K562 (cell line): Measurements from ENCODE around the gene S100A10. TPM values are rescaled to one million over a fixed set of nuclear protein-coding genes. Genes with fewer than 3 reads are reported as not detected.

Experiments used
- ATAC-seq: fragments of 200-7000 bp; cut with Tn5 transposase; 3 replicates; pipeline ENCODE4 v1.9.1; 2020; ENCODE audit warnings: moderate library complexity
- BruUV-seq: library from RNA; stranded (reverse); fragments of 400-500 nt; replicated peaks from 2 replicates; lab custom pipeline; 2021; lab: Mats Ljungman, UMichigan
- CTCF ChIA-PET: fragments of 300-600 bp; formaldehyde crosslinking; extraction: SDS; loops from one replicate; lab custom pipeline; 2021; ENCODE audit warnings: low intra/inter-chr PET ratio; lab: Yijun Ruan, JAX
- POLR2A ChIA-PET: fragments of 300-600, 350-650 bp; sonication (Branson Sonifier 250); formaldehyde crosslinking; extraction: SDS; loops from one replicate; lab custom pipeline; 2021; ENCODE audit warnings: antibody characterized with exemption, inconsistent platforms; lab: Yijun Ruan, JAX
- DNase-seq, 4 experiments: peaks; one replicate each; pipeline versions ENCODE4 v3.0.0 to v3.0.0-alpha.2; 2011 to 2018; ENCODE audit warnings: low spot score in 3 of 4, mixed read lengths in 3 of 4; ENCODE audit errors: extremely low read depth in 1 of 4
- FAIRE-seq: peaks from 2 replicates; lab custom pipeline; 2011; peaks lifted over from hg19 to GRCh38; lab: Jason Lieb, UNC
- H2AFZ ChIP-seq: 2 replicates; pipeline ENCODE4 v1.6.0; 2011; ENCODE audit warnings: low read depth, low read length, control low read depth, inconsistent platforms
- H3K27ac ChIP-seq: fragments of 200-600 bp; 3 replicates; pipeline ENCODE4 v1.8.0; 2011; ENCODE audit warnings: low read depth, mild to moderate bottlenecking, control low read depth, inconsistent platforms, low read length, moderate library complexity, mixed read lengths; ENCODE audit errors: extremely low read depth
- H3K27me3 ChIP-seq, 2 experiments: fragments of 300-600 bp in 1 of 2; 2 replicates in 1 of 2; 3 replicates in 1 of 2; pipeline versions ENCODE4 v1.6.0 to v1.8.0; 2011; ENCODE audit warnings: inconsistent platforms in 2 of 2, low read length in 2 of 2, mild to moderate bottlenecking in 1 of 2, mixed read lengths in 1 of 2, moderate library complexity in 1 of 2; ENCODE audit not compliant: control insufficient read depth in 2 of 2, insufficient read depth in 2 of 2
- H3K36me3 ChIP-seq: fragments of 300-600 bp; 3 replicates; pipeline ENCODE4 v1.8.0; 2011; ENCODE audit warnings: mild to moderate bottlenecking, low read length, inconsistent platforms; ENCODE audit not compliant: control insufficient read depth, insufficient read depth
- H3K4me1 ChIP-seq, 2 experiments: fragments of 200-600 bp in 1 of 2; replicated peaks in 1 of 2; 2 replicates in 1 of 2; 3 replicates in 1 of 2; pipeline versions ENCODE4 v1.5.1 to v1.8.0; 2011; ENCODE audit warnings: inconsistent platforms in 2 of 2, low read length in 2 of 2, mild to moderate bottlenecking in 1 of 2, mixed read lengths in 1 of 2, moderate library complexity in 1 of 2; ENCODE audit not compliant: control insufficient read depth in 2 of 2, insufficient read depth in 2 of 2
- H3K4me2 ChIP-seq: 2 replicates; pipeline ENCODE4 v1.6.1; 2011; ENCODE audit warnings: low read length, control low read depth, inconsistent platforms, mixed read lengths; ENCODE audit not compliant: insufficient read depth
- H3K4me3 ChIP-seq: fragments of 200-600 bp; sonication (generic), shearing (Covaris generic); 2 replicates; pipeline ENCODE4 v1.5.1; 2016; ENCODE audit warnings: control low read depth, inconsistent platforms
- H3K79me2 ChIP-seq: fragments of 200-600 bp; 3 replicates; pipeline ENCODE4 v1.8.0; 2011; ENCODE audit warnings: low read length, inconsistent platforms; ENCODE audit not compliant: control insufficient read depth, insufficient read depth
- H3K9ac ChIP-seq, 2 experiments: 2 replicates each; pipeline versions ENCODE4 v1.6.0 to v1.6.1; 2011; ENCODE audit warnings: low read depth in 2 of 2, low read length in 2 of 2, control low read depth in 1 of 2, inconsistent platforms in 1 of 2, mild to moderate bottlenecking in 1 of 2, mixed read lengths in 1 of 2; ENCODE audit not compliant: insufficient read depth in 1 of 2
- H3K9me1 ChIP-seq: one replicate; pipeline ENCODE4 v1.6.0; 2011; ENCODE audit warnings: inconsistent platforms, mild to moderate bottlenecking, low read length, moderate library complexity; ENCODE audit not compliant: control insufficient read depth, insufficient read depth
- H3K9me3 ChIP-seq: replicated peaks from 2 replicates; pipeline ENCODE4 v1.5.1; 2011; ENCODE audit warnings: low read depth, low read length, inconsistent platforms; ENCODE audit not compliant: control insufficient read depth, insufficient read depth
- H4K20me1 ChIP-seq: replicated peaks from 2 replicates; pipeline ENCODE4 v1.6.1; 2011; ENCODE audit warnings: low read length, inconsistent platforms, mixed read lengths; ENCODE audit not compliant: control insufficient read depth, insufficient read depth
- ELF2 ChIP-seq: fragments of 250-450 bp; sonication (Bioruptor Pico); IDR thresholded peaks from 2 replicates; pipeline ENCODE4 v1.5.0; 2021; ENCODE audit warnings: mild to moderate bottlenecking
- ERF ChIP-seq: fragments of 450-650 bp; formaldehyde crosslinking; IDR thresholded peaks from 2 replicates; pipeline ENCODE4 v1.4.0; 2020; ENCODE audit warnings: mild to moderate bottlenecking, mixed read lengths
- FIP1L1 ChIP-seq: fragments of 200-400 bp; formaldehyde crosslinking; IDR thresholded peaks from 2 replicates; pipeline ENCODE4 v1.6.1; 2018; ENCODE audit warnings: mild to moderate bottlenecking, low read depth, low read length; ENCODE audit not compliant: poor library complexity, severe bottlenecking
- HDGF ChIP-seq: fragments of 450-650 bp; IDR thresholded peaks from 2 replicates; pipeline ENCODE4 v1.6.1; 2016
- IRF2 ChIP-seq: sonication (generic); formaldehyde crosslinking; IDR thresholded peaks from 2 replicates; pipeline ENCODE4 v1.8.1; 2022; ENCODE audit warnings: mild to moderate bottlenecking, missing genetic modification reagents
- PML ChIP-seq: IDR thresholded peaks from 2 replicates; pipeline ENCODE4 v1.6.1; 2012; ENCODE audit warnings: low read length, inconsistent platforms
- PPARD ChIP-seq: fragments of 250-450 bp; sonication (Bioruptor Pico); IDR thresholded peaks from 2 replicates; pipeline ENCODE4 v1.8.0; 2022; ENCODE audit warnings: inconsistent platforms, mild to moderate bottlenecking, moderate library complexity
- PTTG1 ChIP-seq: fragments of 450-650 bp; IDR thresholded peaks from 2 replicates; pipeline ENCODE4 v1.6.1; 2016; ENCODE audit warnings: low read depth, mild to moderate bottlenecking, missing genetic modification characterization, missing compliant biosample characterization
- TCF3 ChIP-seq: sonication (generic); formaldehyde crosslinking; IDR thresholded peaks from 2 replicates; pipeline ENCODE4 v1.4.0; 2020; ENCODE audit warnings: mild to moderate bottlenecking, missing genetic modification reagents
- ZNF175 ChIP-seq: fragments of 200-800 bp; sonication (Bioruptor generic); IDR thresholded peaks from 2 replicates; pipeline ENCODE4 v1.6.1; 2016; ENCODE audit warnings: low read depth, mild to moderate bottlenecking, missing genetic modification characterization, missing compliant biosample characterization
- ZNF23 ChIP-seq: fragments of 250-450 bp; sonication (Bioruptor Pico); IDR thresholded peaks from 2 replicates; pipeline ENCODE4 v1.4.0; 2020; ENCODE audit warnings: mild to moderate bottlenecking
- ZSCAN32 ChIP-seq: fragments of 450-650 bp; formaldehyde crosslinking; IDR thresholded peaks from 2 replicates; pipeline ENCODE4 v1.4.0; 2020; ENCODE audit warnings: mild to moderate bottlenecking, moderate library complexity
- WGBS: fragments of 100-300 bp; shearing (Covaris generic); methylation state at CpG from one replicate; pipeline ENCODE4 v1.1.6; 2016; ENCODE audit warnings: low coverage, mixed read lengths; ENCODE audit not compliant: insufficient coverage; ENCODE audit errors: missing lambda C conversion rate; 5-methylcytosine and 5-hydroxymethylcytosine counted together
- in situ Hi-C: fragments of 300-500 bp; cut with MboI; formaldehyde crosslinking; loops from 4 replicates; pipeline ENCODE4 v1.15.0; 2018; ENCODE audit warnings: inconsistent platforms, mixed read lengths
- intact Hi-C: fragments of 100-400 bp; cut with micrococcal nuclease; formaldehyde crosslinking; loops from 2 replicates; pipeline ENCODE4 v1.14.2; 2022
- polyA plus RNA-seq, 8 experiments: library from polyadenylated mRNA; depleted of rRNA in 4 of 8; stranded (reverse) in 5 of 8; unstranded in 3 of 8; fragments of >200 nt; fragmentation: Nextera tagmentation in 2 of 8; fragmentation: Illumina TruSeq in 1 of 8; extraction: Ambion mirVana in 2 of 8; extraction: Trizol in 1 of 8; gene quantifications; 2 replicates each; pipeline versions ENCODE4 v1.2.1 to v1.2.3, GENCODE V29; 2011 to 2014; ENCODE audit warnings: inconsistent platforms in 1 of 8, missing spikeins in 1 of 8
- total RNA-seq, 7 experiments: library from RNA; depleted of rRNA in 6 of 7; stranded (reverse); fragments of >200 nt in 6 of 7; fragmentation: Illumina TruSeq in 2 of 7; extraction: Trizol in 2 of 7; gene quantifications; 2 replicates each; pipeline versions ENCODE4 v1.2.1 to v1.2.3, GENCODE V29; 2011 to 2021; ENCODE audit warnings: low replicate concordance in 1 of 7
- TF ChIP-seq, protein P1 (sequence below), 2 experiments: fragments of 450-650 bp; IDR thresholded peaks; 2 replicates each; pipeline ENCODE4 v1.6.1; 2016
- TF ChIP-seq, protein P2 (sequence below): sonication (generic); formaldehyde crosslinking; IDR thresholded peaks from 2 replicates; pipeline ENCODE4 v1.8.0; 2022; ENCODE audit warnings: mild to moderate bottlenecking, missing genetic modification reagents
- TF ChIP-seq, protein P3 (sequence below): fragments of 250-450 bp; sonication (Bioruptor Pico); IDR thresholded peaks from 2 replicates; pipeline ENCODE4 v1.6.1; 2021; ENCODE audit warnings: mild to moderate bottlenecking
- TF ChIP-seq, protein P4 (sequence below): fragments of 250-450 bp; sonication (Bioruptor Pico); IDR thresholded peaks from 2 replicates; pipeline ENCODE4 v1.4.0; 2020; ENCODE audit warnings: mild to moderate bottlenecking, moderate library complexity

S100A10 gene
- total and polyA plus RNA-seq, 9 of the 15 experiments (the other 6 are each of a cell fraction or from before 2014, with no cell fraction given): 0.32 to 1.6 (median 0.50) TPM; not detected in 3

DNA sequence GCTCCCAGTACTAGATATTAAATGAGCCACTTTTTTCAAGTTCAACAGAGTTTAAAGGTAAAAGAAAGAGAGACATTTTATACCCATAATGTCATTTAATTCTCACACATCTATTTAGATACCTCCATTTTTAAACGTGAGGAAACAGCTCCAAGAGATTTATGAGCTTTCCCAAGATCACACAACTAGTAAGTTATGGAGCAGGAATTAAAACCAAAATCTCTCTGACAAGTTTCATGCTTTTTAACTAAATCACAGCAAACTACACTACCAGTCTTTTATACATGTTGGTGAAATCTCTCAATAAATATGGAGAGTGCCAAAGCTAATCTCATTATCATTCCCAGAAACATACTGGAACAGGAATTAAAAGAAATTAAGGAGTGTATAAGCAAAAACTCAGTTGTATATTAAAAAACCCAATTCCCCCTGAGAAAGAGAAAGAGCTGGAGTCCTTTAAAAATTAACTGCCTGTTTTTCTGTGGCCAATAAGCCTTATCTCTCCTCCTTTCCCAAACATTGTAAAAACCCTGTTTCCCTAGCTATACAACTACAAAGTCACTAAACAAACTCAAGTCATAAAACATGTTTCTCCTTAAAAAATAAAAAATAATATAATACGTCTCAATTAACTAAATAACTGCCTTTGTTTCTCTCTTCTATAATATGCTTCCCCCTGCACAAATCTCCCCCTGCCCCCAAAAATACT lies 57.6 kb downstream of the S100A10 start:
- Histone ChIP-seq H3K79me2 (no peaks in the 10 kb centered on the region), H3K36me3 (no peaks in the 10 kb centered on the region), H2AFZ (no peak overlapping the region), H3K9me1 (no peaks in the 10 kb centered on the region), H3K9ac (no peak overlapping the region), H3K4me1 (peaks cover 0 to 7% of the 10 kb centered on the region in 2 experiments; a peak in 2 of 5 replicates), H3K27me3 (no peaks in the 10 kb centered on the region), H4K20me1 (no peaks in the 10 kb centered on the region), H3K9me3 (no peaks in the 10 kb centered on the region), H3K27ac (no peak overlapping the region), H3K4me2 (no peak overlapping the region), H3K4me3 (no peak overlapping the region)
- intact Hi-C loops: loop anchor here (10.0 kb wide), 1 partner anchor 249 kb away; no protein-coding TSS in a partner anchor
- POLR2A ChIA-PET: interaction anchor here (0.5 to 1.7 kb wide), 6 partner anchors 37 to 1193 kb away, joined by 3 to 4 read pairs (median 3); no protein-coding TSS in a partner anchor
- DNase-seq (no peak), FAIRE-seq (no peak), ATAC-seq (no peak)
- in situ Hi-C loops: no loop called here
- CTCF ChIA-PET: interaction anchor here (0.6 kb wide), 1 partner anchor 9 kb away, joined by 3 read pairs; no protein-coding TSS in a partner anchor
- WGBS: 19% methylated on average over 2 of the region's 2 CpGs
- no TSS peak for BruUV-seq
- TF ChIP-seq, protein P1, sequence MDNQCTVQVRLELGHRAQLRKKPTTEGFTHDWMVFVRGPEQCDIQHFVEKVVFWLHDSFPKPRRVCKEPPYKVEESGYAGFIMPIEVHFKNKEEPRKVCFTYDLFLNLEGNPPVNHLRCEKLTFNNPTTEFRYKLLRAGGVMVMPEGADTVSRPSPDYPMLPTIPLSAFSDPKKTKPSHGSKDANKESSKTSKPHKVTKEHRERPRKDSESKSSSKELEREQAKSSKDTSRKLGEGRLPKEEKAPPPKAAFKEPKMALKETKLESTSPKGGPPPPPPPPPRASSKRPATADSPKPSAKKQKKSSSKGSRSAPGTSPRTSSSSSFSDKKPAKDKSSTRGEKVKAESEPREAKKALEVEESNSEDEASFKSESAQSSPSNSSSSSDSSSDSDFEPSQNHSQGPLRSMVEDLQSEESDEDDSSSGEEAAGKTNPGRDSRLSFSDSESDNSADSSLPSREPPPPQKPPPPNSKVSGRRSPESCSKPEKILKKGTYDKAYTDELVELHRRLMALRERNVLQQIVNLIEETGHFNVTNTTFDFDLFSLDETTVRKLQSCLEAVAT (IDR thresholded peaks at IDR 0.05): no peak
- TF ChIP-seq, protein P2, sequence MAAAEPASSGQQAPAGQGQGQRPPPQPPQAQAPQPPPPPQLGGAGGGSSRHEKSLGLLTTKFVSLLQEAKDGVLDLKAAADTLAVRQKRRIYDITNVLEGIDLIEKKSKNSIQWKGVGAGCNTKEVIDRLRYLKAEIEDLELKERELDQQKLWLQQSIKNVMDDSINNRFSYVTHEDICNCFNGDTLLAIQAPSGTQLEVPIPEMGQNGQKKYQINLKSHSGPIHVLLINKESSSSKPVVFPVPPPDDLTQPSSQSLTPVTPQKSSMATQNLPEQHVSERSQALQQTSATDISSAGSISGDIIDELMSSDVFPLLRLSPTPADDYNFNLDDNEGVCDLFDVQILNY: no peak
- no peak for TF ChIP-seq ZNF23 (CRISPR knock-in tag)
- TF ChIP-seq, protein P3, sequence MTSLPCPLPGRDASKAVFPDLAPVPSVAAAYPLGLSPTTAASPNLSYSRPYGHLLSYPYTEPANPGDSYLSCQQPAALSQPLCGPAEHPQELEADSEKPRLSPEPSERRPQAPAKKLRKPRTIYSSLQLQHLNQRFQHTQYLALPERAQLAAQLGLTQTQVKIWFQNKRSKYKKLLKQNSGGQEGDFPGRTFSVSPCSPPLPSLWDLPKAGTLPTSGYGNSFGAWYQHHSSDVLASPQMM (CRISPR knock-in tag): no peak
- TF ChIP-seq HDGF: no peak
- no peak for TF ChIP-seq ELF2 (CRISPR knock-in tag)
- no peak for TF ChIP-seq PML
- TF ChIP-seq IRF2 (CRISPR knock-in tag): no peak
- no peak for TF ChIP-seq TCF3 (CRISPR knock-in tag)
- TF ChIP-seq, protein P4, sequence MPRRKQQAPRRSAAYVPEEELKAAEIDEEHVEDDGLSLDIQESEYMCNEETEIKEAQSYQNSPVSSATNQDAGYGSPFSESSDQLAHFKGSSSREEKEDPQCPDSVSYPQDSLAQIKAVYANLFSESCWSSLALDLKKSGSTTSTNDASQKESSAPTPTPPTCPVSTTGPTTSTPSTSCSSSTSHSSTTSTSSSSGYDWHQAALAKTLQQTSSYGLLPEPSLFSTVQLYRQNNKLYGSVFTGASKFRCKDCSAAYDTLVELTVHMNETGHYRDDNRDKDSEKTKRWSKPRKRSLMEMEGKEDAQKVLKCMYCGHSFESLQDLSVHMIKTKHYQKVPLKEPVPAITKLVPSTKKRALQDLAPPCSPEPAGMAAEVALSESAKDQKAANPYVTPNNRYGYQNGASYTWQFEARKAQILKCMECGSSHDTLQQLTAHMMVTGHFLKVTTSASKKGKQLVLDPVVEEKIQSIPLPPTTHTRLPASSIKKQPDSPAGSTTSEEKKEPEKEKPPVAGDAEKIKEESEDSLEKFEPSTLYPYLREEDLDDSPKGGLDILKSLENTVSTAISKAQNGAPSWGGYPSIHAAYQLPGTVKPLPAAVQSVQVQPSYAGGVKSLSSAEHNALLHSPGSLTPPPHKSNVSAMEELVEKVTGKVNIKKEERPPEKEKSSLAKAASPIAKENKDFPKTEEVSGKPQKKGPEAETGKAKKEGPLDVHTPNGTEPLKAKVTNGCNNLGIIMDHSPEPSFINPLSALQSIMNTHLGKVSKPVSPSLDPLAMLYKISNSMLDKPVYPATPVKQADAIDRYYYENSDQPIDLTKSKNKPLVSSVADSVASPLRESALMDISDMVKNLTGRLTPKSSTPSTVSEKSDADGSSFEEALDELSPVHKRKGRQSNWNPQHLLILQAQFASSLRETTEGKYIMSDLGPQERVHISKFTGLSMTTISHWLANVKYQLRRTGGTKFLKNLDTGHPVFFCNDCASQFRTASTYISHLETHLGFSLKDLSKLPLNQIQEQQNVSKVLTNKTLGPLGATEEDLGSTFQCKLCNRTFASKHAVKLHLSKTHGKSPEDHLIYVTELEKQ (CRISPR knock-in tag): no peak
- TF ChIP-seq ZSCAN32 (CRISPR knock-in tag): no peak
- no peak for TF ChIP-seq PPARD
- no peak for TF ChIP-seq PTTG1
- no peak for TF ChIP-seq ERF (CRISPR knock-in tag)
- TF ChIP-seq FIP1L1: no peak
- no peak for TF ChIP-seq ZNF175
